GM18867 (cell line): ENCODE measurements around the gene OTUB1.
A peak's percentile ranks its signal among the peaks of the same experiment; 100 is the strongest.

Source experiments
- ATAC-seq: cut with Tn5 transposase; IDR thresholded peaks from one replicate; pipeline ENCODE4 v1.9.1; 2021; ENCODE audit warnings: mild to moderate bottlenecking, moderate library complexity; ENCODE audit not compliant: unreplicated experiment

Gene OTUB1

DNA sequence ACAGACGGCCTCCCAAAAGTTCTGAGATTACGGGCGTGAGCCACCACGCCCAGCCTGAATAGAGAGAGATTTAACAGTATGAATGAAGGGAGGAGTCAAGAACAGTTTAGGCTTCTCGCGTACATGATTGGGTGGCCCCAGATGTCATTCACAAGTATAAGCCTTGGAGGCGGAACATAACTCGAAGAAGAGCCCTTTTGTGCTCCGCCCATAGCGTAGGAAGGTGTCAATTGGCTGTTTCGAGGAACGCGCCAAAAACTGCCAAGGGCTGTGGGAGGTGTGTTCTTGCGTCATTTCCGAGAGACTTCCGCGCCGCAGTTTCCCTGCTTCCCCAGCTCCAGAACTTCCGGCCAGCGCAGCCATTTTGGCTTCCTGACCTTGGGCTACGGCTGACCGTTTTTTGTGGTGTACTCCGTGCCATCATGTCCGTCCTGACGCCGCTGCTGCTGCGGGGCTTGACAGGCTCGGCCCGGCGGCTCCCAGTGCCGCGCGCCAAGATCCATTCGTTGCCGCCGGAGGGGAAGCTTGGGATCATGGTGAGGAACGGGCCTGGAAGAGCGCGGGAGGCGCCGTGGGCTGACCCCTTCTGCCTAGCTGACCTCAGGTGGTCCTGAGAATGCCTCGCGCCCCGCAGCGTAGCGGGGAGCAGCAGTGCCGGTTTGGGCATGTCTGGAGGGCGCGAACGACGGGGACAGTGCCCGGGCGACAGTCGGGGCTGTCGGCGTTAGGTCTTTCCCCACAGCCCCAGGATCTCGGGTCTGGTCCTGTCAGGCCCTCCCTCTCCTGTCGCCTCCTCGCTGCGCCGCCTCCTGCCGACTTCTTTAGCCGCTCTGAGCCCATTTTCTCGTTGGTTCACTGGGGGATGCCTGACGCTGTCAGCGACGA, 11.7 kb upstream of the OTUB1 start, which contains the start of gene COX8A:
Gene COX8A (plus strand): TSS at position 362 of the 885 bp plus-strand sequence. CDS start 61 bp downstream, at position 423.
- peak; percentile 96 for ATAC-seq

DNA sequence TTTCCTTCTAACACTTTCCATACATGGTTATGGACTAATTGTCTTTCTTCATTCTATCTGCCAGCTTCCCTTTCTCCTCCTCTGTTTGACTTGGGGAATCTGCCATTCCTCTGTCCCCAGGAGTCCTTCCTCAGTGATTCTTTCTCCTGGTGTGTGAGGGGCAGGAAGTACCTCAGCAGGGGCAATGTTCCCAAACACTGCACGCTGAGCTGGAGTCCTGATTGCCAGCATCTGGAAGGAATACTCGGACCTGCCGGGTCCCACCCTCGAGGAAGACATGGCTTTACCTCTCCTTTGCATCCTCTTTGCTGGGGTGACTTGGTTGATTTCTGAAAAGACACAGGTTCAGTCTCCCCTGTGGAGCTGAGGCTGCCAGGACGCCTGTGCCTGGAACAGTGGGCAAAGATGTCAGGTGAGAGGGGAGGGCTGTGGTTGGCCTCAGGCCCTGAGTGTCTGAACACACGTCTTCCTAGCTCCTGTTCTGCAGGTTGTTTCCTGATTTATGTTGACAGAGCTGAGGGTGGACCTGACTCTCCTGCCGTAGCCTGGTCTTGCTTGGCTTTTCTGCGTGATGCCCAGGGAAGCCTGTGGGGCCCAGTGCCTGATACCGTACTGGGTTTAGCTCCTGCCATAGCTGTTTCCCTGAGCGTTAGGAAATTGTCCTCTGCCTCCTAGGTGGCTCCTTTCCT, 7.5 kb upstream of the OTUB1 start:
- ATAC-seq: no peak

DNA sequence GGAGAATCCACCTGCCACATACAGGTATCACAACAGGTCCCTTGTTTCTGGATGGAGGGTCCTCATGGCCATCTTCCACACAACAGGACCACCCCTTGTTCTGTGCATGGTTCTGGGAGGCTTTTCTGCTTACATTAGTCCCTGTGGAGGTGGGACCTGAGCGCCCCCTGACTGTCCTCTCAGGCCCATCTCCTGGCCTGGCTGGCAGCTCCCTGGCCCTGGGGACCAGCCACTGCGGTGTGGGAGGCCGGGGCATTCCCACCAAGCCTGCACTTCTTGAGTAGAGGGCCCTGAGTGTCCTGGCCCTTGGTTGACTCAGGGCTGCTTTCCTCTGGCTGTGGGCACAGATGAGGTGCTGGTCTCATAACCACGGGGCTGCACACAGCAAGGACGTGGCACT, 6.8 kb upstream of the OTUB1 start:
- no peak for ATAC-seq

DNA sequence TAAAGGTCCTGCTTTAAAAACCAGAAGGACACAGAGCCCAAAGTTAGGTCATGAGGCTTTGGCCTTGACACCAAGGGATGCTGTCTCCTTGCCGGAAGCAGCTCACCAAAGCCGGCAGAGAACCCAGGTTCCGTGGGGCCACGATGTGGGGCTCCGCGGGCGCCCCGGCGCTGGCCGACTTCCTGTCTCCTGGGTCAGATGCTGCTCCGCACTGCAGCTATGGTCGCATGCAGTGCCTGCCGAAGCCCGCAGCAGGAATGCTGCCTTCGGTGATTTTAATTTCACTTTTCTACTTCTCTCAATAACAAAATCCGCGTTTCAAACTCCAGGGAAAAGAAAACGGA, 454 bp upstream of the OTUB1 start:
- peak; percentile 58 for ATAC-seq

DNA sequence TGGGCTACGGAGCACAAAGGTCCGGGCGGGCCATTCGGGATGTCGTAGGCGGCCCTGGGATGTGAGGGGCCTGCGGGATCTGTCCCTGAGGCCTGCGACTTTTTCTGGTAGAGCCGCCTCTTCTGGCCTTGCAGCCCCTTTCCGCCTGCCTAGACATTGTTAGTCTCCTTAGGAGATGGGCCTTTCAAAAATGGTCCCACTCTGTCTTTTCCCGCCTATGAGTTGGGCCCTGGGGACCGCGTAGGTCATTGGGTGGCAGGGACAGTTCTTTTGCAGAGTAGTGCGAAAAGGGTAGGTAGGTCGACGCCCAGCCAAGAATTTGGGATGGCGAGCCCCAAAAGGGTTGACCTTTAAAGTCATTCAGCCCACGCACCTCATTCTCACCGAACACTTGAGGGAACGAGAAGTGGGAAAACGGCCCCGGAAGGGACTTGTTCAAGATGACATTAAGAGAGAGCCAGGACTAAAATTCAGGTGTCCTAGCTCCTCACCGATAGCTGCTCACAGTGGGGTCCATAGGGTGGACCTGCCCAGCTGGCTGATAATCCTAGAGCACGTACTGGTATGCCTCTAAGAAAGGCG, 785 bp downstream of the OTUB1 start:
- ATAC-seq: no peak

DNA sequence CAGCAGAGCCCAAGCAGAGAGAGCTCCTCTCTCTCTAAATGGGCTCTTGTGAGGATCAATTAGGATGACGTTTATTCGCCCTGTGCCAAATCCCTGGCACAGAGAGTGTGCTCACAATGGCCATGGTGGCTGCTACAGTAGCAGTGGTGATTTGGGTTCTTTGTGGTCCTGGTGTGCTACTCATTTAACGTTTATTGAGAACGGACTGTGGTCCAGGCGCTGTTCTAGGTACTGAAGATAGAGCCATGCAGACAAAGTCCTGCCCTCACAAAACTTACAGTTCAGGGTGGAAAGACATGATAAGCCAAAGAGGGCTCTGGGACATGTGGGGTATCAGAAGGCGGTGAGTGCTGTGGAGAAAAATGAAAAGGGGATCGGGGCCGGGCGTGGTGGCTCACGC, 5.3 kb downstream of the OTUB1 start:
- no peak for ATAC-seq

DNA sequence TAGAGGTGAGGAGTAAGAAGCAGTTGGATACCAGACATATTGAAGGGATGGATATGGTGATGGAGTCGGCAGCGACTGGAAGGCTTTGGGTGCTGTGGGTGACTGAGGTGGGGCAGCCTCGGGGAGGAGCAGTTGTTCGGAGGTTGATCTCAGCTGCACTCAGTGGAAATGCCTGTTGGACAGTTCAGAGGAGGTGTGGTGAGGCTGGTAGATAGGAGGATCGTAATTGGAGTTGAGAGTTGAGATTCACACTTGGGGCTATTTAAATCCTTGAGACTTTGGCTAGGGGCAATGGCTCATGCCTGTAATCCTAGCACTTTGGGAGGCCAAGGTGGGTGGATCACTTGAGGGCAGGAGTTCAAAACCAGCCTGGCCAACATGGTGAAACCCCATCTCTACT, 6.9 kb downstream of the OTUB1 start:
- no peak for ATAC-seq

DNA sequence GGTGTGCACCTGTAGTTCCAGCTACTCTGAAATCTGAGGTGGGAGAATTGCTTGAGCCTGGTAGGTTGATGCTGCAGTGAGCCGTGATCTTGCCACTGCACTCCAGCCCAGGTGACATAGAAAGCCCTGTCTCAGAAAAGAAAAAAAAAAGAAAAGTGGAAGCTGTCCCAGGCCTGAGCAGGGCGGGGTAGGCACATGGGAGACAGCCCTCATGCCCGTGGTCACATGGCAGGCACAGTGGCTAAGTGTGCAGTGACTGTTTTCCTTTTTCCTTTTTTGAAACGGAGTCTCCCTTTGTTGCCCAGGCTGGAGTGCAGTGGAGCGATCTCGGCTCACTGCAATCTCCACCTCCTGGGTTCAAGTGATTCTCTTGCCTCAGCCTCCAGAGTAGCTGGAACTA, 7.8 kb downstream of the OTUB1 start:
- ATAC-seq: no peak

DNA sequence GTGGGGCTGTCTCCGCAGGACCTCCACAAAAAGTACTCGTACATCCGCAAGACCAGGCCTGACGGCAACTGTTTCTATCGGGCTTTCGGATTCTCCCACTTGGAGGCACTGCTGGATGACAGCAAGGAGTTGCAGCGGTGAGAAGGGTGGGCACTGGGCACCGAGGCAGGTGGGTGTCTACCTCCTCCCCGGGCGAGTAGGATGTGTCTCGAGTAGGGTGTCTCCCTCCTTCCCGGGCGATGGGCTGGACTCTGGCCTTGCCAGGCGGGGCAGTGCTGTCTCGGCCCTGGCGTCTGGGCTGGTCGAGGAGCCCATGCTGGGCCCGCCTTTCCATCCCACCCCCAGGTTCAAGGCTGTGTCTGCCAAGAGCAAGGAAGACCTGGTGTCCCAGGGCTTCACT, 10.3 kb downstream of the OTUB1 start:
- ATAC-seq: no peak

DNA sequence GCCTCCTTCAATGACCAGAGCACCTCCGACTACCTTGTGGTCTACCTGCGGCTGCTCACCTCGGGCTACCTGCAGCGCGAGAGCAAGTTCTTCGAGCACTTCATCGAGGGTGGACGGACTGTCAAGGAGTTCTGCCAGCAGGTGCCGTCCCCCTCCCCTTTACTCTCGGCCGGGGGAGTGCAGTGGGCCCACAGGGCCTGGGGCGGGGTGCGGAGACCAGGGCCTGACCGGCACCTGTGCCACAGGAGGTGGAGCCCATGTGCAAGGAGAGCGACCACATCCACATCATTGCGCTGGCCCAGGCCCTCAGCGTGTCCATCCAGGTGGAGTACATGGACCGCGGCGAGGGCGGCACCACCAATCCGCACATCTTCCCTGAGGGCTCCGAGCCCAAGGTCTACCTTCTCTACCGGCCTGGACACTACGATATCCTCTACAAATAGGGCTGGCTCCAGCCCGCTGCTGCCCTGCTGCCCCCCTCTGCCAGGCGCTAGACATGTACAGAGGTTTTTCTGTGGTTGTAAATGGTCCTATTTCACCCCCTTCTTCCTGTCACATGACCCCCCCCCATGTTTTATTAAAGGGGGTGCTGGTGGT, 11.0 kb downstream of the OTUB1 start:
- ATAC-seq: no peak

DNA sequence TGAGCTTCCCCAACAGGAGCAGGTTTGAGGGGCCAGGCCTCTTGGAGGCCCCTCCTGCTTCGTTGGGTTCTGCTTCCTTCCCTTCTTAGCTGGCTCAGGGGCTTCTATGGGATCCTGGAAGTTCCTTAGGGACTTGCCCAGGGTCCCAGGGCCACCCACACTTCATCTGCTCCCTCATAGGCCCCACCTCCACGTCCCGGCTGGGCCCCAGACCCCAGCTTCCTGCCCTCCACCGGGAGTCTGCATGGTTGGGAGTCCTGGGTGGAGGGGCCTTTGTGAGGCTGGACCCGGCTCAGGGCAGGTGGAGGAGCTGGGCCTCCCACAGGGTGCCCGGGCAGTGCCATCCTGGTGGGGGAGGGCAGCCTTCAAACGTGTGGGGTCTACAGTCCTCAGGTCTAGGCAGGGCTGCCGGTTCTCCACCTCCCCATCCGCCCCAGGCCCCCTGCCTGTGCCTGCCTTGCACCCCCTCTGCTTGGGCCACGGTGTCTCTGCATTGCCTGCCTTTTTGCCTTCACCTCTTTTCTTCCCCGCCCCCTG, 11.6 kb downstream of the OTUB1 start:
- ATAC-seq: no peak

DNA sequence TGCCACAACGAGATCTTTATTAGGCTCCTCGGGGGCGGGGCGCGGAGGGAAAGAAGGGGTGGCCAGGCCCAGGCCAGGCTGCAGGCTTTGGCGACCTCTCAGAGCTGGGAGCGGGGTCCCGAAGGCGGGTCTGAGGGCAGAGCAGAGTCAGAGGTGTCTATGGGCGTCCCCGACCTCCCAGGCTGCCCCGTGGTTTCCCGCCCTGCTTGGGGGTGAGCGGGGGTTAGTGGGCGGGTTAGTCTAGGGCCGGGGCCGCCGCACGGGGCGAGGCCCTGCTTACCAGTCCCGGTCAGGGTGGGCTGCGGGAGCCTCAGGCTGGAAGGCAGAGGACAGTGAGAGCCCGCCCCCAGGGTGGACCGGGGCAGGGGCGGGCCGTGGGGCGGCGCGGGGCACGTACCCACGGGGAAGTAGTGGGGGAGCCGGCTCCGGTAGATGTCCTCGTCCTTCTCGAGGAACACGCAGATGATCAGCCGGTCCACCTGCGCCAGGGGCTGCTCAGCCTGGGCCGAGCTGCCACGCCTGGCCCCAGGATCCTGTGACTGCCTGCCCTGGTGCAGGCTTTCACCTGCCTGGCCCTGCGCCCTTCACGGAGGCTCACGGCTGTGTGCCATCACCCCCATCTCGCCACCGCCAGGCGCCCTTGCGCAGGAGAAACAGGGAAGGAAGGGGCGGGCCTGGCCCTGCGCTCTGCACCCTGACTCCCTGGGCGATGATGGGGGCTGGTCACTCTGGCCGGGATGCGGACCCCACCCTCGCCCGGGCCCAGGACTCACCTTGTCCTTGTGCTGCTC, 12.5 kb downstream of the OTUB1 start:
- no peak for ATAC-seq

DNA sequence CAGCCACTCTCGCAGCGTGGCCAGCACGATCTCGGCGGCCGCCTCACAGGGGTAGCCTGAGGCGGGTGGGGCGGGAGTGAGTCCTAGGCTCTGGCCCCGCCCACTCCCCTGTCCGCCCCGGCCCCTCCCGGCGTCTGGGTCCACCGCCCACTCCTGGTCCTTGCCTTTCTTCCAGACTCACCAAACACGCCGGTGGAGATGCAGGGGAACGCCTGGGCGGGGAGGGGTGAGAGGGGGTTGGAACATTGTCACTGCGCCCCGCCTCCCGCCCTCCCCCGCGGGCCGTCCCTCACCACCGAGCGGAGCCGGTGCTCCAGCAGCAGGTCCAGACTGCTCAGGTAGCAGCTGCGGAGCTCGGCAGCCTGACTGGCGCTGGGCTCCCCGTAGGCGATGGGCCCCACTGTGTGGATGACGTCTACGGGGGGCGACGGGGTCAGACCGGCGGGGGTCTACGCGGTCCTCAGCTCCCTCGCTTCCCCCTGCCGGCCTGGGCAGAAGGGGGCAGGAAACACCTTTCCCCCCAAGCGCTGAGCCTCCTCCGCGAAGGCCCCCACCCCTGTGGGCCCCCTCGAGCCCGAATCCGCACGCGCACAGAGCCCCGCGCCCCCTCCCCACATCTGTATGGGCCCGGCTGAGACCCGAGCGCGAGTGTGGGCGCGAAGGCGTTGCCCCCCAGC, 13.2 kb downstream of the OTUB1 start:
- no peak for ATAC-seq

DNA sequence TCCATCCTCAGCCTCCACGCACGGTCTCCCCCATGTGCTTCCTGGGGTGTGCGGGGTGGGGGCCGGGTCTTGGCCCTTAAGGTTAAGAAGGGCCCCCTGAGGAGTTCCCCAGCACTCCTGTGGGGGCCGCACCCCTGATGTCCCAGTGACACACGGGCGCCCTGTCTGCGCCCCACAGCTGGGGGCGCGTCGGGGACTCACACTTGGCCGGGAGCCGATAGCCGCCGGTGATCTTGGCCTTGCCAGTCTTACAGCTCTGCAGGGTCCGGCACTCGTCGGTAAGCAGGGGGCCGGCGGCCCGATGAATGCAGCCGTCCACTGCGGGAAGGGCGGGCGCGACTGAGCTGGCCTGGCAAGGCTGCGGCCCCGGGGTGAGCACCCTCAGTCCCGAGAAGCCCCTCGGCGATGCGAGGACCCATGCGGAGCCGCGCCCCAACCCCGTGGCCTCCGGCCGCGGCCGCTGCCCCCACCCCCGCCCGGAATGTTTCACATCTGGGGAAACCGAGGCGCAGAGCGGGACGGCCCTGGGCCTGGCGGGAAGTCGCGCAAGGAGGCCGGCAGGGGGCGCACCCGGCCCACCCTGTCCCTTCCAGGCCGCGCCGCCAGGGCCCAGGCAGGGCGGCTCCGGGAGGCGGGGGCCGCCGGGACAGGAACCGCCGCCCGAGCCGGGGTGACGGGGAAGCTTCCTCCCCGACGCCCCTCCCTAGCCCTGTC, 13.9 kb downstream of the OTUB1 start:
- ATAC-seq: peak; percentile 43

DNA sequence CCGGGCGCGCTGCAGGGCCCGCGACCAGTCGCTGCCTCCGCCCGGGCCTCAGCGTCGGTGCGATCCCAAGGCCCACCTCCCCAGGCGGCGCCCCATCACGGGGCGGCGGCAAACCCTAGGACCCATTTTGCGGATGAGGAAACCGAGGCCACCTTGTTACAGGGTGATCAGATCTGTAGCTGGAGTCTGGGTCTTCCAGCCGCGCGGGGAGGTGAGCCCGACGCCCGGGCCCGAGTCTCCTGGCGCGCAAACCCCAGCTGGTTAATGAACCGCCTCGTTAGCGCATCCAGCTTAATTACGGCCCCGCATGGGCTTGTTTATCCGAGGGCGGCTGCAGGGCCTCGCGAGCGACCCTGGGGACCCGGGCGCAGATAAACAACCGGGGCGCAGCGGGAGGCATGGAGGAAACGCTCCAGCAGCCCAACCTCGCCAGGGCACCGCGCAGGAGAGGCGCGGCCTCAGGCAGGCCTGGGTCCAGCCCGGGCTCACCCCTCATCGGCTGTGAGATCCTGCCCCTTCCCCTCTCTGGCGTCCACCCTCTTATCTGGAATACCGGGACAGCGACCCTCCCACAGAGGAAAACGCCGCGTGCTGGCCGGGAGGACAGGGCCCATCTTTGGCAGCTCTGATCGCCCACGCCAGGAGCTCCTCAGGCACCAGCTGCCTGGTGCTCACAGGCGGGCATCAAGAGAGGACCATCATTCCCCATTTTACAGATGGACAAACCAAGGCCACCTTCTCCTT, 14.7 kb downstream of the OTUB1 start:
- ATAC-seq: no peak

DNA sequence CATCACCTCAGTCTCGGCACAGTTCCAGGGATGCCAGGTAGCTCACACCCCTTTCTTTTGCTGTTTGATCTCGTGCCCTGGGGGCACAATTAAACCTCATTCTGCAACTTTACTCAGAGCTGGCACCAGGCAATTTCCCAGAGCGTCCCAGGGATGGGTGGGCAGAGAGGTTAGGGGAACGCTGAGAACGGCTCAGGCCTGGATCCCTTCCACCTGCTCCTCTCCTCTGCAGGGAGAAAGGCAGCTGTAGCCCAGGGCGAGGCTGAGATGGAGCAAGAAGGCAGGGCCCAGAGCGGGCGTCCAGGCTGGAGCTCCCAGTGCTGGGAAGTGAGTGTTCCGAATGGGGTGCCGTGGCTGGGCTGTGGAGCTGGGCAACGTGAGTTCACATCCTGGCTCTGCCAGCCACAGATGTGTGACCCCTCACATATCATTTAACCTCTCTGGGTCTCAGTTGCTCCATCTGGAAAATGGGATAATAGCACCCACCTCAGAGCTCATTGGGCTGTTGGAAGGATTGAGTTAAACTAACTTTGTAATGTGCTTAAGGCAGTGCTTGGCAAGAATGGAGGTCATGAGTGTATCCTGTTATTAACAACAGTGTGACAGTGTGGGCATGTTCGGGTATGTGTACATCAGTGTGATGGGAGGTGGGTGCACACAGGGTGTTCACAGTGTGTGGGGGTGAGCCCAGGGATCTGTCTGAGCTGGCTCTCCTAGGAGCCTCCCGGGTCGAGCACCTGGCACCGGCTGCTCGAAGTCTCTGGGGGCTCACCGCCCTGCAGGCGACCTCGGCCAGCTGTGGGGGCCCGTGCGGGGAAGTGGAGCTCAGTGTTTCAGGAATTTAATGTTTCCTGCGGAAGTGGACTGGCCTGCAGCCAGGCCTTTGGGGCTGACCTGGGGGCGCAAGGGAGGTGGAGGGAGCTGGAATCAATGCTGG, 15.5 kb downstream of the OTUB1 start:
- ATAC-seq: no peak

DNA sequence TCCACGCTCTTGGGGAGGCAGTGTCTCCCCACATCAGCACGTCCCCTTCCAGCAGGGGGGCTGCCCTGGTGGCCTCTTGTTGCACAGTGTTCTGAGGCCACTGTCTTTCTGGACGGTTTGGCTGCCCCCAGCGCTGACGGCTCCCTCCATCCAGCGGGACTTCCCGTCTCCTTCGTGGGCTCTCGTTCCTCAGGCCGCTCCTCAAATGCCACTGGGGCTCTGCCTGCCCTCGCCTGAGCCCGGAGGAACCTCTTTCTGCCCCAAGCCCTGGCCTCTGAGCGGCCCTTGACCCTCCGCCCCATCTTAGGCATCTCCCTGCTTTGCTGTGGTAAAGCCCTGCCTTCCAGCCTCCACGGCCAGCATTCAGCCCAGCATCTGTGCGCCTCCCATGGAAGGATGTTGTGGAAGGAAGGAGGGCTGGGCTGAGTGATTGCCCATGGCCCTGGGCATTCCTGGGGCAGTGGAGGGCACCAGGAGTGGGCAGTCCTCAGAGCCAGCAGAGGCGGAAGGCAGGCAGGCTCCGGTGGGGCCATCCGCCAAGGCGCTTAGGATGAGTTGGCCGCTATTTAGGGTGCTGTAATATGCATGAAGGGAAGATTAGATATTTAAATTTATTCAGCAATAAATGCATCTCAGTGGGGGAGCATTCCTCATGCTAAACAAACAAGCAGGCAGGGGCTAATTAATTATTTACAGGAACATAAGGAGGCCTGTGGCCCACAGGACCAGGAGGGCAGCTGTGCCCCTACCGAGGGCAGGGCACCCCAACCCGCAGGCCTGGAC, 17.8 kb downstream of the OTUB1 start:
- no peak for ATAC-seq
